Gastrocnemius medialis (tissue), 4 donors: ENCODE results near the gene CDR2.

Experiments
- POLR2A ChIP-seq, 2 donors: fragments of 450-650 bp; IDR thresholded peaks; one replicate each; pipeline ENCODE4 v1.6.1; 2017; ENCODE audit warnings: antibody characterized with exemption in 2 of 2, mild to moderate bottlenecking in 2 of 2, moderate library complexity in 2 of 2
- TF ChIP-seq, protein P1 (sequence below), 5 experiments: fragments of 450-650 bp in 3 of 5; fragments of 200-600 bp in 2 of 5; sonication (generic) in 2 of 5; IDR thresholded peaks in 4 of 5; conservative IDR thresholded peaks in 1 of 5; 1 replicate in 4 of 5; 2 replicates in 1 of 5; pipeline ENCODE4 v1.5.1; 2016 to 2019; ENCODE audit warnings: antibody characterized with exemption in 5 of 5, mild to moderate bottlenecking in 3 of 5, moderate library complexity in 3 of 5

DNA sequence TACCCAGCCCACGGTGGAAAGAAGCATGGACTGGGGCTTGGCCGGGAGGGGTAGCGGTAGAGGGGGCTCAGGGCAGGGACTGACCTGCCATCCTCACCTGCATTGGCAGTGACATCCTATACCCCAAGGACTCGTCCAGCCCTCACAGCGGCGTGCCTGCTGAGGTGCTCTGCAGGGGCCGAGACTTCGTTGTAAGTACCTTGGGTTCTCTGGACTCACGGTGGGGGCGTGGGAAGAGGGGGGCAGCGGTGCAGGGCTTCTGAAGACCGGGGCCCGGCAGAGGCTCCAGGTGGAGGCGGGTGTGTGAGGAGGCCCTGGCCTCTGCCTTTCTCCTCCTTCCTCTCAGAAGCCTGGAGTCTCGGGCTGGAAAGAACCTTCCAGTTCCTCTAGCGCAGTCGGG, 51.7 kb downstream of the CDR2 start:
- TF ChIP-seq, protein P1, sequence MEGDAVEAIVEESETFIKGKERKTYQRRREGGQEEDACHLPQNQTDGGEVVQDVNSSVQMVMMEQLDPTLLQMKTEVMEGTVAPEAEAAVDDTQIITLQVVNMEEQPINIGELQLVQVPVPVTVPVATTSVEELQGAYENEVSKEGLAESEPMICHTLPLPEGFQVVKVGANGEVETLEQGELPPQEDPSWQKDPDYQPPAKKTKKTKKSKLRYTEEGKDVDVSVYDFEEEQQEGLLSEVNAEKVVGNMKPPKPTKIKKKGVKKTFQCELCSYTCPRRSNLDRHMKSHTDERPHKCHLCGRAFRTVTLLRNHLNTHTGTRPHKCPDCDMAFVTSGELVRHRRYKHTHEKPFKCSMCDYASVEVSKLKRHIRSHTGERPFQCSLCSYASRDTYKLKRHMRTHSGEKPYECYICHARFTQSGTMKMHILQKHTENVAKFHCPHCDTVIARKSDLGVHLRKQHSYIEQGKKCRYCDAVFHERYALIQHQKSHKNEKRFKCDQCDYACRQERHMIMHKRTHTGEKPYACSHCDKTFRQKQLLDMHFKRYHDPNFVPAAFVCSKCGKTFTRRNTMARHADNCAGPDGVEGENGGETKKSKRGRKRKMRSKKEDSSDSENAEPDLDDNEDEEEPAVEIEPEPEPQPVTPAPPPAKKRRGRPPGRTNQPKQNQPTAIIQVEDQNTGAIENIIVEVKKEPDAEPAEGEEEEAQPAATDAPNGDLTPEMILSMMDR (IDR thresholded peaks at IDR 0.05 in 4 of 5, conservative IDR thresholded peaks at IDR 0.05 in 1 of 5), result no peak
- TF ChIP-seq POLR2A (IDR thresholded peaks at IDR 0.05), result no peak
